ENCODE results near the gene SDCBP2. TPM values are rescaled to one million over a fixed set of nuclear protein-coding genes. Genes with fewer than 3 reads are reported as not detected.

Gene SDCBP2
- polyA plus RNA-seq (27.8 to 78.9 TPM (median 36.0 TPM) in 3 replicates), polyA minus RNA-seq (7.2 to 26.4 TPM (median 15.1 TPM) in 3 replicates)
- polyA plus RNA-seq (2011; ENCODE audit: low read depth), result 169 TPM
- 35.5 and 51.1 TPM in 2 replicates for polyA plus RNA-seq (2011; cell fraction: cytosol; rRNA removed)
- polyA plus RNA-seq (2011; cell fraction: nucleus; rRNA removed), result 75.7 and 82.7 TPM in 2 replicates
- polyA plus RNA-seq (2012; ENCODE audit: low replicate concordance), result 22.3 and 259 TPM in 2 replicates
- 35.1 TPM for polyA minus RNA-seq (2011; cell fraction: cytosol; rRNA and poly(A)+ RNA removed)
- 30.1 and 36.9 TPM in 2 replicates for polyA minus RNA-seq (2011; cell fraction: nucleus; rRNA and poly(A)+ RNA removed)

GRCh38 chr20:1328680-1329330 is at the start of gene SDCBP2:
Gene SDCBP2, minus strand, starts transcription at chr20:1329139. Its CDS starts 8,723 bp downstream, at chr20:1320416.
- Histone ChIP-seq H3K79me2 (ENCODE audit: control insufficient read depth, insufficient read depth, low read length) (peaks cover 72% of the 10 kb centered on the region), H3K27me3 (ENCODE audit: control insufficient read depth, extremely low read depth, insufficient read depth, low read length) (no peaks in the 10 kb centered on the region)

GRCh38 chr20:1378735-1379125 is 49.8 kb upstream of the SDCBP2 start:
- FAIRE-seq (peak; percentile 72), DNase-seq (ENCODE audit: low read depth, low spot score) (no peak)
- no peaks in the 10 kb centered on the region for H3K27me3 ChIP-seq (ENCODE audit: control insufficient read depth, extremely low read depth, insufficient read depth, low read length)
- no peak overlapping the region for H3K4me3 ChIP-seq (ENCODE audit: control insufficient read depth in 2 of 3, extremely low read depth in 1 of 3, insufficient read depth in 2 of 3, low read depth in 1 of 3, low read length in 3 of 3)
- peaks cover 9% of the 10 kb centered on the region for H3K9me1 ChIP-seq (ENCODE audit: control insufficient read depth, extremely low read depth, insufficient read depth, low read length)
- TF ChIP-seq CTCF (optimal IDR thresholded peaks at IDR 0.05 in 1 of 3, IDR thresholded peaks at IDR 0.05 in 1 of 3, conservative IDR thresholded peaks at IDR 0.05 in 1 of 3; ENCODE audit: extremely low read depth in 1 of 3, insufficient read depth in 2 of 3, low read length in 3 of 3), result no peak
- no peak for TF ChIP-seq EZH2 (IDR thresholded peaks at IDR 0.05; ENCODE audit: low read length)
- H3K79me2 ChIP-seq (ENCODE audit: control insufficient read depth, insufficient read depth, low read length), result peaks cover 99% of the 10 kb centered on the region
- H3K27ac ChIP-seq (ENCODE audit: control insufficient read depth, insufficient read depth, low read length), result peak overlapping the region; percentile 79
- peaks cover 46% of the 10 kb centered on the region for H3K4me1 ChIP-seq (ENCODE audit: control insufficient read depth, extremely low read depth, insufficient read depth, low read length)
- peaks cover 60% of the 10 kb centered on the region for H4K20me1 ChIP-seq (ENCODE audit: control insufficient read depth, extremely low read depth, insufficient read depth, low read length)
- dilution Hi-C loops (cut with MboI; ENCODE audit: extremely low pct_ligation_motif_present, low sequenced_read_pairs), result no loop called here
- H3K9me3 ChIP-seq (ENCODE audit: control insufficient read depth, low read depth, low read length), result no peaks in the 10 kb centered on the region
- no peak overlapping the region for H3K9ac ChIP-seq (ENCODE audit: control insufficient read depth, extremely low read depth, insufficient read depth, low read length)
- H3K4me2 ChIP-seq (ENCODE audit: control insufficient read depth, extremely low read depth, insufficient read depth, low read depth, low read length), result peak overlapping the region; percentile 46
- no peak overlapping the region for H2AFZ ChIP-seq (ENCODE audit: control insufficient read depth, low read length)
- peaks cover 7 to 29% of the 10 kb centered on the region in 2 experiments for H3K36me3 ChIP-seq (ENCODE audit: control insufficient read depth in 2 of 2, extremely low read depth in 1 of 2, insufficient read depth in 2 of 2, low read length in 2 of 2)

More at GRCh38 chr20:1328680-1329330, at the start of gene SDCBP2:
- Histone ChIP-seq H3K4me3 (ENCODE audit: control insufficient read depth in 2 of 3, extremely low read depth in 1 of 3, insufficient read depth in 2 of 3, low read depth in 1 of 3, low read length in 3 of 3) (peak within 1 kb of the TSS; percentile 12 to 53 (median 45)), H3K4me2 (ENCODE audit: control insufficient read depth, extremely low read depth, insufficient read depth, low read depth, low read length) (peak within 1 kb of the TSS; percentile 96), H3K27ac (ENCODE audit: control insufficient read depth, insufficient read depth, low read length) (peak within 1 kb of the TSS; percentile 99), H3K36me3 (ENCODE audit: control insufficient read depth in 2 of 2, extremely low read depth in 1 of 2, insufficient read depth in 2 of 2, low read length in 2 of 2) (peaks cover 3 to 7% of the 10 kb centered on the region in 2 experiments), H2AFZ (ENCODE audit: control insufficient read depth, low read length) (no peak within 1 kb of the TSS), H3K9me1 (ENCODE audit: control insufficient read depth, extremely low read depth, insufficient read depth, low read length) (peaks cover 2% of the 10 kb centered on the region), H3K9me3 (ENCODE audit: control insufficient read depth, low read depth, low read length) (no peaks in the 10 kb centered on the region), H3K9ac (ENCODE audit: control insufficient read depth, extremely low read depth, insufficient read depth, low read length) (peak within 1 kb of the TSS; percentile 100), H3K4me1 (ENCODE audit: control insufficient read depth, extremely low read depth, insufficient read depth, low read length) (peaks cover 68% of the 10 kb centered on the region), H4K20me1 (ENCODE audit: control insufficient read depth, extremely low read depth, insufficient read depth, low read length) (no peaks in the 10 kb centered on the region)
- dilution Hi-C loops (cut with MboI; ENCODE audit: extremely low pct_ligation_motif_present, low sequenced_read_pairs), result no loop called here
- FAIRE-seq, result peak; percentile 89
- TF ChIP-seq EZH2 (IDR thresholded peaks at IDR 0.05; ENCODE audit: low read length) (no peak), CTCF (optimal IDR thresholded peaks at IDR 0.05 in 1 of 3, IDR thresholded peaks at IDR 0.05 in 1 of 3, conservative IDR thresholded peaks at IDR 0.05 in 1 of 3; ENCODE audit: extremely low read depth in 1 of 3, insufficient read depth in 2 of 3, low read length in 3 of 3) (no peak)
- DNase-seq (ENCODE audit: low read depth, low spot score), result no peak

All from keratinocyte (primary cell).